ENCODE results near the gene EZR.

EZR gene

DNA sequence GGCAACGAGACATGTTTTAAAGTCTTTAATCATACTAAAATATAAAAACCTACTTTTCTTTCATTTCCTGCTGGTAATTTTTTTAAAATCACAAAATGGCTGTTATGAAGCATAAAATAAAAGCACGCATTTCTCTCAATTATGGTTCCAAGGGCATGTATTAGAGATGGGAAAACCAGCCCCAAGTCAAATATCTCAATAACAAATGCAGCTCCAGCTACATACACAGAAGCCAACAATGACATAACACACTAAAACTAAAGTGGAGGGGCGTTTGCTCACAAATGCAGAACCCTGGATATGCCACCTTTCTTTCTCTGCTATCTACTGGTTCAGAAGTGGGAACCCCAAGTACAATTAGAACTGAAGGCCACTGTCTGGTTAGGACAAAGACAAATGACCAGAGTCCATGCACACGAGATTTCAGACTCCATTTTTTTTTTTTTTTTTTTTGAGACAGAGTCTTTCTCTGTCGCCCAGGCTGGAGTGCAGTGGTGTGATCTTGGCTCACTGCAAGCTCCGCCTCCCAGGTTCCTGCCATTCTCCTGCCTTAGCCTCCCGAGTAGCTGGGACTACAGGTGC, 27.8 kb downstream of the EZR start:
- Histone ChIP-seq H3K27ac (ENCODE audit: low read depth, low read length, severe bottlenecking) (no peak overlapping the region), H3K4me3 (ENCODE audit: extremely low read depth, insufficient read depth, low read length, poor library complexity, severe bottlenecking) (no peak overlapping the region), H3K36me3 (ENCODE audit: control insufficient read depth, insufficient read depth, low read length) (peaks cover 44% of the 10 kb centered on the region), H3K4me1 (ENCODE audit: control insufficient read depth, insufficient read depth, low read length, poor library complexity, severe bottlenecking) (no peaks in the 10 kb centered on the region), H3K9me3 (ENCODE audit: control insufficient read depth, low read length) (no peaks in the 10 kb centered on the region)
- WGBS, 2 experiments (ENCODE audit: insufficient coverage in 2 of 2) = 73 to 80% methylated on average over 1 to 2 of the region's 7 CpGs

DNA sequence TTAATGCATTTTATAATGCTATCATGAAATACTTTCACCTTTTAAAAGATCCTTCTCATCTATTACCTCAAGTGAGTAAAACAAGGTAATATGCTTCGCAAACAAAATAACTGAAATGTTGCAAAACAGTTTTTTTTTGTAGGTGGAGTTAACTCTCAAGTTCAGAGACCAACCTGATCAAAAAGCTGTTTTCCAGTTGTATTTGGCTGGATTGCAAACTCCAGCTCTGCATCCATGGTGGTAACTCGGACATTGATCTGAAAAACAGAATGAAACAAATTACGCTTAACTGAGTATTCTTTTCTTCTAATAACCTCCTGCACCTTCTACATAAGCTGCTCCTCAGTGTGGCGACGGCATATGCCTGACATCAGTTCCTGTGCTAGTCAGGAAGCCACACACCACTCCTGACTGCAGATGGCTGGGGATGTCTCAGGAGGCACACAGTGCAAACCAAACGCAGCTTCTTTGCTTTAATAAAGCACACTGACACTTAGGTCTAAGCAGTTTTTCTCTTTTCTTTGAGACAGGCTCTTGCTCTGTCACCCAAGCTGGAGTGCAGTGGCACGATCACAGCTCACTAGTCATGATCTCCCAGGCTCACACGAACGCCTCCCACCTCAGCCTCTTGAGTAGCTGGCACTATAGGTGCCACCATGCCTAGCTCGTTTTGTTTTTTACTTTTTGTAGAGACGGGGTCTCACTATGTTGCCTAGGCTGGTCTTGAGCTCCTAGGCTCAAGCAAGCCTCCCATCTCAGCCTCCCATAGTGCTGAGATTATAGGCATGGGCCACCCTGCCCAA, 29.9 kb downstream of the EZR start:
- Histone ChIP-seq H3K4me1 (ENCODE audit: control insufficient read depth, insufficient read depth, low read length, poor library complexity, severe bottlenecking) (peaks cover 15% of the 10 kb centered on the region), H3K4me3 (ENCODE audit: extremely low read depth, insufficient read depth, low read length, poor library complexity, severe bottlenecking) (no peak overlapping the region), H3K27ac (ENCODE audit: low read depth, low read length, severe bottlenecking) (no peak overlapping the region), H3K36me3 (ENCODE audit: control insufficient read depth, insufficient read depth, low read length) (peaks cover 48% of the 10 kb centered on the region), H3K9me3 (ENCODE audit: control insufficient read depth, low read length) (no peaks in the 10 kb centered on the region)
- WGBS, 2 experiments (ENCODE audit: insufficient coverage in 2 of 2) = 89% methylated on average over 9 to 11 of the region's 11 CpGs

DNA sequence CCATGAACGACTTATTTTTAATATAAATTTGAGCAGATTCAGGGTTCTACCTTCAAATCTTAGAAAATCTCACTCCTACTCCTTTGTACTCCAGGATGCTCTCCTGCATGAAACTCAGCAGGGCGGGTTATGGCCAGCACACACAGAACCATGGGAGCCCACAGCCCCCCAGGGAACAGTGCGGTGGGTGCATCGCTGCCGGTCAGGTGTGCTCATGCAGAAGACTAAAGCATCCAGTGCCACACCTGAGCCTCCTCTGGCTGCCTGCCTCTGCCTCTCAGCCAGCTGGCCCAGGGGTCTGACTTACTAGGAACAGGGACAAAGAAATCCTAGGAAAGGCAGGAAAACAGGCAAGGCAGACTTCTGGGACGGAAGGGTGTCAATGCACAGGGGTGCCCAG, 31.8 kb downstream of the EZR start:
- no peak overlapping the region for H3K27ac ChIP-seq (ENCODE audit: low read depth, low read length, severe bottlenecking)
- no peak overlapping the region for H3K4me3 ChIP-seq (ENCODE audit: extremely low read depth, insufficient read depth, low read length, poor library complexity, severe bottlenecking)
- H3K4me1 ChIP-seq (ENCODE audit: control insufficient read depth, insufficient read depth, low read length, poor library complexity, severe bottlenecking) = peaks cover 16% of the 10 kb centered on the region
- H3K36me3 ChIP-seq (ENCODE audit: control insufficient read depth, insufficient read depth, low read length) = peaks cover 67% of the 10 kb centered on the region
- 95 to 100% methylated on average over 5 to 6 of the region's 6 CpGs for WGBS, 2 experiments (ENCODE audit: insufficient coverage in 2 of 2)
- no peaks in the 10 kb centered on the region for H3K9me3 ChIP-seq (ENCODE audit: control insufficient read depth, low read length)

DNA sequence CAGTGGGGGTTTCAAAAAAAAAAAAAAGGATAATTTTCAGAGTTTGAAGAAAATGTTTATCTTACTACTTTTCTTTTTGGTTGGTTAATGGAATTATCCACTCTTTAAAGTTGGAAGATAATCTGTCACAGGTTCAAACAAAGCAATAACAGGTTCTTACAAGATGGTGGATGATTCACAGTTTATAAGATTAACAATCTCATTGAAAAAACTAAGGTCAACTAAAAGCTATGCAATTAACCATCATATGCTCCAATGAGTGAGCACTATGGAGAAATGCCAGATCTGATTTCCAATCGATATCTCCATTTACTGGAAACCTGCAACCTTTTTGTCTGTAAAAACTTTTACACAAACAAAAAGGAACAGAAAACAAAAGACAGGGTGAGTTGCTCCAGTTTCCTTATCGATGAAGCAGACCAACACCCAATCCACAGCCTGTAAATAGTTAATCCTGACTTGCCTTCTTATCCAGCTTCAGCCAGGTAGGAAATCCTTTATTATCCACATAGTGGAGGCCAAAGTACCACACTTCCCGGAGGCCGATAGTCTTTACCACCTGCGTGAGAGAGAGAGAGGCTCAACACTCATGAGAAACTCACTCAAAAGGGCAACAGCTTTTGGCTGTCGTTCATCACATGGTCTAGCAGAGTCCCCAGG, 32.4 kb downstream of the EZR start:
- peaks cover 73% of the 10 kb centered on the region for H3K36me3 ChIP-seq (ENCODE audit: control insufficient read depth, insufficient read depth, low read length)
- WGBS, 2 experiments (ENCODE audit: insufficient coverage in 2 of 2) = 97 to 100% methylated on average over 5 to 6 of the region's 6 CpGs
- no peak overlapping the region for H3K4me3 ChIP-seq (ENCODE audit: extremely low read depth, insufficient read depth, low read length, poor library complexity, severe bottlenecking)

DNA sequence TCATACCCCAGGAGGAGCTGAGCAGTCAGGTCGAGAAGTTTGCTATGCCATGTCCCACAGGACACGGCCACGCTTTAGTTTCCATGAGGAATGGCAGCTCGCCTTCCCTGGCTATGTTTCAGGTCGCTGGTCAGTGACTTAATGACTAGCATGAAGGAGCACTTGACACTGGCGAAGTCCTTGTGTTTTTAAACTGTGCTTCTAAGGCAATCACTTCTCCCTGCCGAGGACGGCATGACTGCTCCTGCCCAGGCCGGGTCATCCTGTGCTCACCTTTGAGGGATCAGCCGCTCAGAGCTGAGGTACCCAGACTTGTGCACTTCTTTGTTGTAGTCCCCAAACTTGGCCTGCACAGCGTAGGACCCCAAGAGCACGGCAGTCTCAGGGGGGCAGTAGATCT, 34.1 kb downstream of the EZR start:
- WGBS, 2 experiments (ENCODE audit: insufficient coverage in 2 of 2) = 95 to 96% methylated on average over 12 of the region's 12 CpGs
- Histone ChIP-seq H3K4me1 (ENCODE audit: control insufficient read depth, insufficient read depth, low read length, poor library complexity, severe bottlenecking) (peaks cover 16% of the 10 kb centered on the region), H3K36me3 (ENCODE audit: control insufficient read depth, insufficient read depth, low read length) (peaks cover 91% of the 10 kb centered on the region), H3K9me3 (ENCODE audit: control insufficient read depth, low read length) (no peaks in the 10 kb centered on the region), H3K27ac (ENCODE audit: low read depth, low read length, severe bottlenecking) (no peak overlapping the region), H3K4me3 (ENCODE audit: extremely low read depth, insufficient read depth, low read length, poor library complexity, severe bottlenecking) (no peak overlapping the region)

More for the DNA sequence above, 32.4 kb downstream of the EZR start:
- Histone ChIP-seq H3K27ac (ENCODE audit: low read depth, low read length, severe bottlenecking) (no peak overlapping the region), H3K9me3 (ENCODE audit: control insufficient read depth, low read length) (no peaks in the 10 kb centered on the region), H3K4me1 (ENCODE audit: control insufficient read depth, insufficient read depth, low read length, poor library complexity, severe bottlenecking) (peaks cover 16% of the 10 kb centered on the region)

DNA sequence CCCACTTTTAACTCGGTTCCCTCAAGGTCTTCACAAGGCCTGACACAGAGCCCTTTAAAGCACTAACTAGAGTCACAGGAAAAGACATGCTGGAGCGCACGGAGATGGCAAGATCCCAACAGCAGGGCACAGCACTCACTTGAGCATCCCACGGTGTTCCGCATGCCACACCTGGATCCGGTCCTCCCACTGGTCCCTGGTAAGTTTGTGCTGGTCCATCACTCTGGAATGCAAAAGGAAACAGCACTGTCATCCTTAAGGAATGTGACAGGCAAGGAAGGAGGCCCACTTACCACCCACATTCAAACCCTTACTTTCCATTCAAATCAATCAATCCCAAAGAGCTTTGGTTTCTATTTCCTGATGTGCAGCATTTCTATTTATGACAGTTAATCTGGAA, 34.7 kb downstream of the EZR start:
- peaks cover 16% of the 10 kb centered on the region for H3K4me1 ChIP-seq (ENCODE audit: control insufficient read depth, insufficient read depth, low read length, poor library complexity, severe bottlenecking)
- H3K27ac ChIP-seq (ENCODE audit: low read depth, low read length, severe bottlenecking) = no peak overlapping the region
- peaks cover 92% of the 10 kb centered on the region for H3K36me3 ChIP-seq (ENCODE audit: control insufficient read depth, insufficient read depth, low read length)
- H3K4me3 ChIP-seq (ENCODE audit: extremely low read depth, insufficient read depth, low read length, poor library complexity, severe bottlenecking) = no peak overlapping the region
- H3K9me3 ChIP-seq (ENCODE audit: control insufficient read depth, low read length) = no peaks in the 10 kb centered on the region
- 89 to 93% methylated on average over 5 to 6 of the region's 6 CpGs for WGBS, 2 experiments (ENCODE audit: insufficient coverage in 2 of 2)

DNA sequence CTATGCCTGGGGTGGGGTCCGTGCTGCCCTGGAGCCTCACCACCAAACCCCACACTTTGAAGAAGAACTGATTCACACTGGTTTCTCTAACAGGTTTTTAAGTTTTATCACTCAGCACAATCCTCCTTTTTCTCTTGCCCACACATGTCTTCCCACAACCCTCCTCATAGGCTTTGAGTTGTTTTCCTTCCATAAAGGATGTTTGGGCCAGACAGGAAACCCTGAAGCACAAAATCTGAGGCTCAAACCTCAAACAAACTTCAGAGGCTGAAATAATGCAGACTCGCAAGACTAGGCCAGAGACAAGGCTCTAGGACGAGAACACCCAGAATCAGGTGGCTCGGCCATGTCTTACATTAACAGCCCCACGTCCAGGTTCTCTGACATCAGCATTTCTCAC, 35.3 kb downstream of the EZR start:
- 96 to 98% methylated on average over 5 of the region's 5 CpGs for WGBS, 2 experiments (ENCODE audit: insufficient coverage in 2 of 2)
- peaks cover 16% of the 10 kb centered on the region for H3K4me1 ChIP-seq (ENCODE audit: control insufficient read depth, insufficient read depth, low read length, poor library complexity, severe bottlenecking)
- H3K9me3 ChIP-seq (ENCODE audit: control insufficient read depth, low read length) = no peaks in the 10 kb centered on the region
- peaks cover 94% of the 10 kb centered on the region for H3K36me3 ChIP-seq (ENCODE audit: control insufficient read depth, insufficient read depth, low read length)
- H3K27ac ChIP-seq (ENCODE audit: low read depth, low read length, severe bottlenecking) = no peak overlapping the region
- H3K4me3 ChIP-seq (ENCODE audit: extremely low read depth, insufficient read depth, low read length, poor library complexity, severe bottlenecking) = no peak overlapping the region

DNA sequence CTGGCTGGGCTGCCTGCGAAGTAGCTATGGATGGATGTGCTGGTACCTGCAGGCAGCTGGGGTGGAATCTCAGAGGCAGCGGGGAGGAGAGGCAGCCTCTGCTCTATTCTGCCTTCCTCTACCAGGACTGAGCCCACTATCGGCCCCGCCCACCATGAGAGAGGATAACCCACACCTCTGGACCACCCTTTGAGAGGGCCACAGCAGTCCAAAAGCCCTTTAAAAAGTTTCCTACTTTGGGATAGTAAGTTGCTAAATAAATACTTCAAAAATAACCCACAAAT, 36.1 kb downstream of the EZR start:
- Histone ChIP-seq H3K9me3 (ENCODE audit: control insufficient read depth, low read length) (no peaks in the 10 kb centered on the region), H3K4me3 (ENCODE audit: extremely low read depth, insufficient read depth, low read length, poor library complexity, severe bottlenecking) (no peak overlapping the region), H3K4me1 (ENCODE audit: control insufficient read depth, insufficient read depth, low read length, poor library complexity, severe bottlenecking) (peaks cover 16% of the 10 kb centered on the region), H3K36me3 (ENCODE audit: control insufficient read depth, insufficient read depth, low read length) (peaks cover 94% of the 10 kb centered on the region), H3K27ac (ENCODE audit: low read depth, low read length, severe bottlenecking) (no peak overlapping the region)
- WGBS, 2 experiments (ENCODE audit: insufficient coverage in 2 of 2) = no CpG with 5 or more reads among the region's 4 CpGs

DNA sequence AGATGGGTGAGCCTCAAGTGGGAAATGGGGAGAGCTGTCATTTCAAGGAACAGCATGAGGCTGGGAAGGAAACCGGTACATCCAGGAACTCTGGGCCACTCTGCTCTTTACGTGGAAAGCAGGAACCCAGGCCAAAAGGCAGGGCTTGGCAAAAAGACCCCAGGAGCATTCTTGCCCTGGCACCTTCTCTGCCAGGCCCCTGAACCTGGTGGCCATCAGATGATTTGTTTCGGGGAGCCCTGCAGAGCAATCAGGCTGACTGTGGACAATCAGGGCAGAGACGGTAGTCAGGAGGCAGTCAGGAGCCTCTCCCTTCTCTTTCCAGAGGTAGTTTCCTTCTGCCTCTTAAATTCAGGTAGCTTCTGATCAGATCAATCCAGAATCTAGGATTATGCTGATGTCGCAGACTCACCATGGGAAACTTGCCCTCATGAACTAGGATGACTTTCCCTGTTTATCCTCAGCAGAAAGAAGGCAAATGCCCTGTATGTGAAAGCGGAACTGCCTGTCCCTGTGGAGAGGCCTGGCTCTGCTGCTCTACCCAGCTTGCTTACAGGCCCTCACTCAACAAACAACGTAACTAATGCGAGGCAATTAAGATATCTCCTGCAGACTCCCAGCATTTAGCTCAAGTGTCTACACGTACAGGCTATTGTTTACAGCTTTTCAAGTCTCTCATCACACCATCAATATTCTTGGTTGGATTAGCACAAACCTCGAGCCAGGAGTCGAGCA, 36.6 kb downstream of the EZR start:
- Histone ChIP-seq H3K4me3 (ENCODE audit: extremely low read depth, insufficient read depth, low read length, poor library complexity, severe bottlenecking) (no peak overlapping the region), H3K27ac (ENCODE audit: low read depth, low read length, severe bottlenecking) (no peak overlapping the region), H3K36me3 (ENCODE audit: control insufficient read depth, insufficient read depth, low read length) (peaks cover 94% of the 10 kb centered on the region), H3K9me3 (ENCODE audit: control insufficient read depth, low read length) (no peaks in the 10 kb centered on the region), H3K4me1 (ENCODE audit: control insufficient read depth, insufficient read depth, low read length, poor library complexity, severe bottlenecking) (peaks cover 16% of the 10 kb centered on the region)
- WGBS, 2 experiments (ENCODE audit: insufficient coverage in 2 of 2) = 91 to 93% methylated on average over 6 to 9 of the region's 11 CpGs

DNA sequence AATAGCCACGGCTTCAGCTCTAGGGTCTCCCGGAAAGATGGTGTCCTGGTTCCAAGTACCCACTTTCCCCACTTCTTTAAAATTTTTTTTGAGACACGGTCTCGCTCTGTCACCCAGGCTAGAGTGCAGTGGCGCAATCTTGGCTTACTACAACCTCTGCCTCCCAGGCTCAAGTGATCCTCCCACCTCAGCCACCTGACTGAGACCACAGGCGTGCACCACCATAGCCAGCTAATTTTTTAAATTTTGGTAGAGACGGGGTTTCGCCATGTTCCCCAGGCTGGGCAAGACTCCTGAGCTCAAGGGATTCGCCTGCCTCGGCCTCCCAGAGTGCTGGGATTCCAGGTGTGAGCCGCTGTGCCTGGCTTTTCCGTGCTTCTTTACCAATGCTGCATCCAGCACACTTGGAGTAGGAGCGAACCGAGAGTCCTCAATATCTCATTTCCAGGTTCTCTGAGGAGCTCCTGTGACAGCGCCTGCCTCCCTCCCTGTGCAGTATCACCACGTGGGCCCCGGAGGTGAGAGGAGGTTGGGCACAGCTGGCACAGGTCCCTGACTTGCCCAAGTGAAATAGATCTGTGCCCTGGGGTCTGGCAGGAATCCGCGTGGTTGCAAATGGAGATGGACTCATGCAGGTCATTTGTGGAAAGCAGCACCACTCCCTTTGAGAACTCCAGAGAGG, 37.3 kb downstream of the EZR start:
- H3K36me3 ChIP-seq (ENCODE audit: control insufficient read depth, insufficient read depth, low read length) = peaks cover 94% of the 10 kb centered on the region
- H3K9me3 ChIP-seq (ENCODE audit: control insufficient read depth, low read length) = no peaks in the 10 kb centered on the region
- WGBS, 2 experiments (ENCODE audit: insufficient coverage in 2 of 2) = 90 to 92% methylated on average over 18 to 19 of the region's 19 CpGs
- H3K27ac ChIP-seq (ENCODE audit: low read depth, low read length, severe bottlenecking) = no peak overlapping the region
- no peak overlapping the region for H3K4me3 ChIP-seq (ENCODE audit: extremely low read depth, insufficient read depth, low read length, poor library complexity, severe bottlenecking)
- peaks cover 16% of the 10 kb centered on the region for H3K4me1 ChIP-seq (ENCODE audit: control insufficient read depth, insufficient read depth, low read length, poor library complexity, severe bottlenecking)
